ENCODE results near the gene DHRSX.

The DHRSX gene

DNA sequence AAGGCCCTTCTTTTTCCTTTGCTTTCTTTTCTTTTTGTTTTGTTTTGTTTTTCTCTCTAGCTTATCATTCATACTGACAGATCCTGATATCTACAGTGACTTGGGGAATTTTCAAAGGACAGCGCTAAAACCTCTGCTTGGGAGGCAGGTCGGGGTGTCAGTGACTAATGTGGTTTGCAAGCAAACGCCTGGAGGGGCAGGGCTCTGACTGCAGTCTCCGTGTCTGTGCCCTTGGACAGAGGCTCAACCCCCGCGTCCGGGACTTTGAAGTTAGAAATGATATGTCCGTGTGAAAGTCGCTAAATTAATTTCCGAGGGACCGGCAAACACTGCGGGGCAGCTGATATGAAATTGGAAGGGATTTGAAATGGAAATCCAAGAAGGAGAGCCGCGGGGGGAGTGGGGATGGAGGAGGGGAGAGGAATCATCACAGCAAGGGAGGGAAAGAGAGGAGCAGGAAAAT lies 312.4 kb downstream of the DHRSX start:
- H3K9me3 ChIP-seq (ENCODE audit: insufficient read depth, low read depth, low read length): peaks cover 6% of the 10 kb centered on the region; the same call in 1 of the 2 replicates
- no peaks in the 10 kb centered on the region for H3K27me3 ChIP-seq (ENCODE audit: insufficient read depth, low read length)
- H3K4me3 ChIP-seq (ENCODE audit: low read length): peak overlapping the region; percentile 11; the same call in 1 of the 2 replicates
- no peaks in the 10 kb centered on the region for H3K36me3 ChIP-seq (ENCODE audit: insufficient read depth, low read depth, low read length)
- H3K9ac ChIP-seq (ENCODE audit: low read depth, low read length): peak overlapping the region; percentile 37; the same call in 1 of the 2 replicates
- H3K4me1 ChIP-seq (ENCODE audit: insufficient read depth, low read length): peaks cover 18% of the 10 kb centered on the region
- H3K27ac ChIP-seq (ENCODE audit: low read length): no peak overlapping the region

DNA sequence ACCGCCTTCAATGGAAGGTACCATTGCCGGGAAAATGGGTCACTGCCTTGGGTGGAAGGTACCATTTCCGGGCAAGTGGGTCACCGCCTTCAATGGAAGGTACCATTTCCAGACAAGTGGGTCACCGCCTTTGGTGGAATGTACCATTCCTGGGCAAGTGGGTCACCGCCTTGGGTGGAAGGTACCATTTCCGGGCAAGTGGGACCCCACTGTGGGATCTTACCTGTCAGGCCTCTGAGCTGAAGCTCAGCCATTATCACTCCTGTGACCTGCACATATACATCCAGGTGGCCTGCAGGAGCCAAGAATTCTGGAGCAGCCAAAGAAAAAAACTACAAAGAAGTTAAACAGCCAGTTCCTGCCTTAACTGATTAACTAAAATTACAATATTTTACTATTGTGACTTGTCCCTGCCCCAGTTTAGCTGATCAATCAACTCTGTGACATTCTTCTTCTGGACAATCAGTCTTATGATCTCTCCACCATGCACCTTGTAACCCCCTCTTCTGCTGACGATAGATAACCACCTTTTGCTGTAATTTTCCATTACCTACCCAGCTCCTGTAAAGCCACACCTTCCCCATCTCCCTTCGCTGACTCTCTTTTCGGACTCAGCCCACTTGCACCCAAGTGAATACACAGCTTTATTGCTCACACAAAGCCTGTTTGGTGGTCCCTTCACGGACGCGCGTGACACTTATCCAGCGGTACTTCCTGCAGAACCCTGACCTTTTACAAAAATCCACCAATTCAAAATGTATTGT lies 313.2 kb downstream of the DHRSX start:
- Histone ChIP-seq H3K4me1 (ENCODE audit: insufficient read depth, low read length) (peaks cover 25% of the 10 kb centered on the region), H3K27me3 (ENCODE audit: insufficient read depth, low read length) (no peaks in the 10 kb centered on the region), H3K9me3 (ENCODE audit: insufficient read depth, low read depth, low read length) (peaks cover 6% of the 10 kb centered on the region; the same call in 1 of the 2 replicates), H3K27ac (ENCODE audit: low read length) (no peak overlapping the region), H3K36me3 (ENCODE audit: insufficient read depth, low read depth, low read length) (no peaks in the 10 kb centered on the region), H3K4me3 (ENCODE audit: low read length) (no peak overlapping the region), H3K9ac (ENCODE audit: low read depth, low read length) (no peak overlapping the region)

DNA sequence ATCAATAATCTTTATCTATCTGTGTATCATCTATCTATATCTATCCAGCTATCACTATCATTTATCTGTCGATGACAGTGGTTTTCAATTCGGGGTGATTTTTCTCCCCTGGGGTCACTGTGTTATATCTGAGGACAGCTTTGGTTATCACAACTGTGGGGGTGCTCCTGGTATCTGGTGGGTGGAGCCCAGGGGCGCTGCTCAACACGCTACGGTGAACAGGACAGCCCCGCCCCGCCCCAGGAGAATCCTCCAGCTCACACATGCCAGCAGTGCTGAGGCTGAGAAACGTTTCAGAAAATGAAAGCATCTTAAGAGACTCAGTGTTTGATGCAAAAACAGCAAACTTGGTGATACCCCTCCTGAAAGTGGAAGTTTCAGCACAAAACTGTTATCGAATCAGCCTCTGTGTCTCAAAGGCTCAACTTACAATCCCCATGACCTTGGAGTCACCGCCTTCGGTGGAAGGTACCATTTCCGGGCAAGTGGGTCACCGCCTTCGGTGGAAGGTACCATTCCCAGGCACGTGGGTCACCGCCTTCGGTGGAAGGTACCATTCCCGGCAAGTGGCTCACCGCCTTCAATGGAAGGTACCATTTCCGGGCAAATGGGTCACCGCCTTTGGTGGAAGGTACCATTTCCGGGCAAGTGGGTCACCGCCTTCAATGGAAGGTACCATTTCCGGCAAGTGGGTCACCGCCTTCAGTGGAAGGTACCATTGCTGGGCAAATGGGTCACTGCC lies 315.3 kb downstream of the DHRSX start:
- no peaks in the 10 kb centered on the region for H3K36me3 ChIP-seq (ENCODE audit: insufficient read depth, low read depth, low read length)
- no peak overlapping the region for H3K9ac ChIP-seq (ENCODE audit: low read depth, low read length)
- H3K4me3 ChIP-seq (ENCODE audit: low read length): no peak overlapping the region
- H3K27me3 ChIP-seq (ENCODE audit: insufficient read depth, low read length): no peaks in the 10 kb centered on the region
- H3K4me1 ChIP-seq (ENCODE audit: insufficient read depth, low read length): peaks cover 25% of the 10 kb centered on the region
- peaks cover 6% of the 10 kb centered on the region; the same call in 1 of the 2 replicates for H3K9me3 ChIP-seq (ENCODE audit: insufficient read depth, low read depth, low read length)
- H3K27ac ChIP-seq (ENCODE audit: low read length): no peak overlapping the region

DNA sequence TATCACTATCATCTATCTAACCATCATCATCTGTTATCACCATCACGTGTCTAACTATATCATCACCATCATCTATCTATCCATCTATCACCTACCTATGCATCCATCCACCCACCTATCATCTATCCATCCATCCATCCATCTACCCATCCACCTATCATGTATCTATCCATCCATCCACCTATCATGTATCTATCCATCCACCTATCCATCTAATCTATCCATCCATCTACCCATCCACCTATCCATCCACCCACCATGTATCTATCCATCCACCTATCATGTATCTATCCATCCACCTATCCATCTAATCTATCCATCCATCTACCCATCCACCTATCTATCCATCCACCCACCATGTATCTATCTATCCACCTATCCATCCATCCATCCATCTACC lies 316.7 kb downstream of the DHRSX start:
- H3K9ac ChIP-seq (ENCODE audit: low read depth, low read length): no peak overlapping the region
- peaks cover 25% of the 10 kb centered on the region for H3K4me1 ChIP-seq (ENCODE audit: insufficient read depth, low read length)
- no peak overlapping the region for H3K27ac ChIP-seq (ENCODE audit: low read length)
- H3K4me3 ChIP-seq (ENCODE audit: low read length): no peak overlapping the region
- H3K36me3 ChIP-seq (ENCODE audit: insufficient read depth, low read depth, low read length): no peaks in the 10 kb centered on the region
- peaks cover 6% of the 10 kb centered on the region; the same call in 1 of the 2 replicates for H3K9me3 ChIP-seq (ENCODE audit: insufficient read depth, low read depth, low read length)
- no peaks in the 10 kb centered on the region for H3K27me3 ChIP-seq (ENCODE audit: insufficient read depth, low read length)

GRCh38 chrX:2183193-2183725 lies 317.5 kb downstream of the DHRSX start:
- Histone ChIP-seq H3K27me3 (ENCODE audit: insufficient read depth, low read length) (no peaks in the 10 kb centered on the region), H3K9me3 (ENCODE audit: insufficient read depth, low read depth, low read length) (peaks cover 6% of the 10 kb centered on the region; the same call in 1 of the 2 replicates), H3K9ac (ENCODE audit: low read depth, low read length) (peak overlapping the region; percentile 1; the same call in 1 of the 2 replicates), H3K36me3 (ENCODE audit: insufficient read depth, low read depth, low read length) (no peaks in the 10 kb centered on the region), H3K27ac (ENCODE audit: low read length) (peak overlapping the region; percentile 17), H3K4me1 (ENCODE audit: insufficient read depth, low read length) (peaks cover 19% of the 10 kb centered on the region), H3K4me3 (ENCODE audit: low read length) (peak overlapping the region; percentile 12)

GRCh38 chrX:2177541-2177940 lies 323.2 kb downstream of the DHRSX start:
- Histone ChIP-seq H3K4me1 (ENCODE audit: insufficient read depth, low read length) (no peaks in the 10 kb centered on the region; the same call in 1 of the 2 replicates), H3K9me3 (ENCODE audit: insufficient read depth, low read depth, low read length) (no peaks in the 10 kb centered on the region), H3K9ac (ENCODE audit: low read depth, low read length) (no peak overlapping the region), H3K27ac (ENCODE audit: low read length) (no peak overlapping the region), H3K27me3 (ENCODE audit: insufficient read depth, low read length) (no peaks in the 10 kb centered on the region), H3K4me3 (ENCODE audit: low read length) (no peak overlapping the region), H3K36me3 (ENCODE audit: insufficient read depth, low read depth, low read length) (no peaks in the 10 kb centered on the region)

GRCh38 chrX:2176733-2177132 lies 324.0 kb downstream of the DHRSX start:
- Histone ChIP-seq H3K4me3 (ENCODE audit: low read length) (no peak overlapping the region), H3K9ac (ENCODE audit: low read depth, low read length) (no peak overlapping the region), H3K27me3 (ENCODE audit: insufficient read depth, low read length) (no peaks in the 10 kb centered on the region), H3K36me3 (ENCODE audit: insufficient read depth, low read depth, low read length) (no peaks in the 10 kb centered on the region), H3K4me1 (ENCODE audit: insufficient read depth, low read length) (no peaks in the 10 kb centered on the region; the same call in 1 of the 2 replicates), H3K9me3 (ENCODE audit: insufficient read depth, low read depth, low read length) (no peaks in the 10 kb centered on the region), H3K27ac (ENCODE audit: low read length) (no peak overlapping the region)

DNA sequence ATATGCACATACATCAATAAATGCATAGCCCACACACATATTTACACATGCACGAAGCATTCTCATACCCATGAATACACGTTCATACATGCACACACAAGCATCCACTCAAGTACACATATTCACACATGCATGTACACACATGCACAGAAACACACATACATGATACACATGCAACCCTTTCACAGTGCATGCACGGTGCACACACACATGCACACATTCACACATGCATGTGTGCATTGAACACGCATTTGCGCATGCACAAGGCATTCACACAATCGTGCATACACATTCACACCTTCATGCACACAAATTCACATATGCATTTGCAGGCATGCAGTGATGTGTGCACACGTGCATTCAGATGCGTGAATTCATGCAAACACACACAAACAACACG lies 324.5 kb downstream of the DHRSX start:
- no peak overlapping the region for H3K27ac ChIP-seq (ENCODE audit: low read length)
- H3K4me1 ChIP-seq (ENCODE audit: insufficient read depth, low read length): no peaks in the 10 kb centered on the region; the same call in 1 of the 2 replicates
- no peak overlapping the region for H3K9ac ChIP-seq (ENCODE audit: low read depth, low read length)
- H3K36me3 ChIP-seq (ENCODE audit: insufficient read depth, low read depth, low read length): no peaks in the 10 kb centered on the region
- H3K4me3 ChIP-seq (ENCODE audit: low read length): no peak overlapping the region
- H3K9me3 ChIP-seq (ENCODE audit: insufficient read depth, low read depth, low read length): no peaks in the 10 kb centered on the region
- no peaks in the 10 kb centered on the region for H3K27me3 ChIP-seq (ENCODE audit: insufficient read depth, low read length)

DNA sequence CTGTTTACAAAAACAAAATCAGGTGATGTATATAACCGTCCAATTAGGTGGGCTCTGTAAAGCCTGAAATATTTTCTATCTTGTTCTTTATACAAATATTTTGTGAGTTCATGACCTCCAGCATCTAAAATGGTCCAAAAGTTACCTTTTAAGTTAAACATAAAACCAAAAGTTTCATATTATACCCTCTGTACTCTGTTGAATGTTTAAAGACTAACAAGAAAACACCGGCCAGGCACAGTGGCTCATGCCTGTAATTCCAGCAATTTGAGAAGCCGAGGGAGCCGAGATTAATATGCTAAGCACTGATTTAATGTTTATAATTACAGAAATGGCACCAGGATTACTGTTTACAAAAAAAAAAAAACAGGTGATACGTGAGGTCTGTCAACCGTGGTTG lies 328.4 kb downstream of the DHRSX start:
- no peaks in the 10 kb centered on the region for H3K27me3 ChIP-seq (ENCODE audit: insufficient read depth, low read length)
- H3K9me3 ChIP-seq (ENCODE audit: insufficient read depth, low read depth, low read length): no peaks in the 10 kb centered on the region
- H3K36me3 ChIP-seq (ENCODE audit: insufficient read depth, low read depth, low read length): no peaks in the 10 kb centered on the region
- H3K9ac ChIP-seq (ENCODE audit: low read depth, low read length): no peak overlapping the region
- no peaks in the 10 kb centered on the region for H3K4me1 ChIP-seq (ENCODE audit: insufficient read depth, low read length)
- no peak overlapping the region for H3K27ac ChIP-seq (ENCODE audit: low read length)
- H3K4me3 ChIP-seq (ENCODE audit: low read length): no peak overlapping the region

All from iPS-20b (cell line).